Trophoblast cell (in vitro differentiated cells and primary cell): ENCODE data around the gene SHQ1.

ENCODE experiments used
- DNase-seq, 2 donors: peaks; one replicate each; pipeline ENCODE4 v3.0.0-alpha.2; 2016
- H2AFZ ChIP-seq: 2 replicates; pipeline ENCODE4 v1.6.1; 2013; ENCODE audit warnings: low read length, moderate library complexity, mild to moderate bottlenecking; ENCODE audit not compliant: insufficient read depth, poor library complexity
- H2AK5ac ChIP-seq: 2 replicates; pipeline ENCODE4 v1.6.1; 2013; ENCODE audit warnings: mild to moderate bottlenecking, low read length
- H2BK120ac ChIP-seq: 2 replicates; pipeline ENCODE4 v1.6.1; 2013; ENCODE audit warnings: low read length, mild to moderate bottlenecking, moderate library complexity; ENCODE audit not compliant: insufficient read depth, poor library complexity
- H2BK12ac ChIP-seq: 2 replicates; pipeline ENCODE4 v1.6.1; 2013; ENCODE audit warnings: mild to moderate bottlenecking, low read length, moderate library complexity
- H2BK5ac ChIP-seq: 2 replicates; pipeline ENCODE4 v1.6.1; 2013; ENCODE audit warnings: low read length, low read depth, moderate library complexity, mild to moderate bottlenecking; ENCODE audit not compliant: poor library complexity
- H3K14ac ChIP-seq: 2 replicates; pipeline ENCODE4 v1.6.1; 2013; ENCODE audit warnings: mild to moderate bottlenecking, low read length
- H3K18ac ChIP-seq: 2 replicates; pipeline ENCODE4 v1.6.1; 2013; ENCODE audit warnings: mild to moderate bottlenecking, low read length
- H3K23ac ChIP-seq: 2 replicates; pipeline ENCODE4 v1.6.1; 2013; ENCODE audit warnings: low read length
- H3K27ac ChIP-seq: 2 replicates; pipeline ENCODE4 v1.5.1; 2013; ENCODE audit warnings: low read depth, mild to moderate bottlenecking, inconsistent platforms, low read length, moderate library complexity
- H3K27me3 ChIP-seq: 2 replicates; pipeline ENCODE4 v1.6.1; 2013; ENCODE audit warnings: inconsistent platforms, mild to moderate bottlenecking, low read length, moderate library complexity; ENCODE audit not compliant: insufficient read depth
- H3K36me3 ChIP-seq, 2 experiments: 1 replicate in 1 of 2; 2 replicates in 1 of 2; pipeline ENCODE4 v1.6.1; 2013; ENCODE audit warnings: low read length in 2 of 2, mild to moderate bottlenecking in 2 of 2, moderate library complexity in 1 of 2; ENCODE audit not compliant: insufficient read depth in 2 of 2, control insufficient read depth in 1 of 2
- H3K4ac ChIP-seq: 2 replicates; pipeline ENCODE4 v1.6.1; 2013; ENCODE audit warnings: low read depth, mild to moderate bottlenecking, low read length, moderate library complexity
- H3K4me1 ChIP-seq, 2 experiments: 1 replicate in 1 of 2; 2 replicates in 1 of 2; pipeline ENCODE4 v1.6.1; 2013; ENCODE audit warnings: low read length in 2 of 2, mild to moderate bottlenecking in 2 of 2, moderate library complexity in 1 of 2; ENCODE audit not compliant: insufficient read depth in 2 of 2, control insufficient read depth in 1 of 2
- H3K4me2 ChIP-seq: 2 replicates; pipeline ENCODE4 v1.6.1; 2013; ENCODE audit warnings: inconsistent platforms, mild to moderate bottlenecking, low read length, moderate library complexity
- H3K4me3 ChIP-seq: 2 replicates; pipeline ENCODE4 v1.5.1; 2013; ENCODE audit warnings: mild to moderate bottlenecking, low read depth, low read length, inconsistent platforms
- H3K79me1 ChIP-seq: one replicate; pipeline ENCODE4 v1.6.1; 2013; ENCODE audit warnings: low read length
- H3K79me2 ChIP-seq: 2 replicates; pipeline ENCODE4 v1.6.1; 2013; ENCODE audit warnings: low read length, mild to moderate bottlenecking; ENCODE audit not compliant: control insufficient read depth, insufficient read depth, poor library complexity
- H3K9ac ChIP-seq: 2 replicates; pipeline ENCODE4 v1.6.1; 2013; ENCODE audit warnings: mild to moderate bottlenecking, low read length
- H3K9me3 ChIP-seq: 2 replicates; pipeline ENCODE4 v1.6.1; 2013; ENCODE audit warnings: low read depth, mild to moderate bottlenecking, control low read depth, inconsistent platforms, low read length; ENCODE audit not compliant: insufficient read depth
- H4K12ac ChIP-seq: 2 replicates; pipeline ENCODE4 v1.6.1; 2013; ENCODE audit warnings: low read depth, mild to moderate bottlenecking, low read length, moderate library complexity
- H4K8ac ChIP-seq: 2 replicates; pipeline ENCODE4 v1.6.1; 2013; ENCODE audit warnings: low read depth, mild to moderate bottlenecking, low read length, moderate library complexity
- H4K91ac ChIP-seq: one replicate; pipeline ENCODE4 v1.6.1; 2013; ENCODE audit warnings: low read depth, mild to moderate bottlenecking, low read length, moderate library complexity
- whole genome bisulfite sequencing: extraction: QIAGEN DNeasy Blood & Tissue Kit; methylation state at CpG from one replicate; pipeline ENCODE4 v1.1.7; 2013; ENCODE audit warnings: missing lambda C conversion rate; ENCODE audit not compliant: insufficient read length, insufficient coverage; ENCODE audit errors: extremely low coverage; 5-methylcytosine and 5-hydroxymethylcytosine counted together

SHQ1 gene

GRCh38 chr3:72830452-72831223 is 17.6 kb downstream of the SHQ1 start:
- Histone ChIP-seq H4K12ac (no peak overlapping the region), H2BK5ac (no peak overlapping the region), H2BK12ac (no peak overlapping the region), H3K79me2 (no peaks in the 10 kb centered on the region), H3K23ac (no peak overlapping the region), H3K18ac (no peak overlapping the region), H3K4me1 (no peaks in the 10 kb centered on the region), H3K9ac (no peak overlapping the region), H4K8ac (no peak overlapping the region), H3K79me1 (no peaks in the 10 kb centered on the region), H3K27me3 (no peaks in the 10 kb centered on the region), H3K36me3 (no peaks in the 10 kb centered on the region), H3K14ac (no peak overlapping the region), H3K9me3 (no peaks in the 10 kb centered on the region), H3K4me2 (no peak overlapping the region), H2BK120ac (no peak overlapping the region), H2AK5ac (no peak overlapping the region), H3K27ac (no peak overlapping the region), H3K4ac (no peak overlapping the region), H4K91ac (no peak overlapping the region), H3K4me3 (no peak overlapping the region), H2AFZ (no peak overlapping the region)
- DNase-seq: no peak

- no peak overlapping the region for H3K9ac ChIP-seq
- no peak overlapping the region for H4K91ac ChIP-seq
- no peak overlapping the region for H3K23ac ChIP-seq
- no peak overlapping the region for H3K18ac ChIP-seq
- H2AFZ ChIP-seq: no peak overlapping the region
- no peak overlapping the region for H2BK120ac ChIP-seq
- H3K14ac ChIP-seq: no peak overlapping the region
- H2AK5ac ChIP-seq: no peak overlapping the region
- H3K79me2 ChIP-seq: no peaks in the 10 kb centered on the region
- no peaks in the 10 kb centered on the region for H3K9me3 ChIP-seq
- H2BK5ac ChIP-seq: no peak overlapping the region
- H3K27me3 ChIP-seq: no peaks in the 10 kb centered on the region
- no peak overlapping the region for H3K4ac ChIP-seq
- H3K4me2 ChIP-seq: no peak overlapping the region
- H3K79me1 ChIP-seq: no peaks in the 10 kb centered on the region
- H4K12ac ChIP-seq: no peak overlapping the region
- no peaks in the 10 kb centered on the region for H3K36me3 ChIP-seq
- peak in 1 of 2 donors; percentile 77 for DNase-seq
- no peak overlapping the region for H2BK12ac ChIP-seq
- H3K27ac ChIP-seq: no peak overlapping the region
- no peak overlapping the region for H3K4me3 ChIP-seq
- H4K8ac ChIP-seq: no peak overlapping the region
- H3K4me1 ChIP-seq: no peaks in the 10 kb centered on the region
Measured at GRCh38 chr3:72829701-72830100, 18.5 kb downstream of the SHQ1 start.

- Histone ChIP-seq H2BK120ac (no peak overlapping the region), H4K12ac (no peak overlapping the region), H3K4me1 (no peaks in the 10 kb centered on the region), H2BK12ac (no peak overlapping the region), H3K14ac (no peak overlapping the region), H3K18ac (no peak overlapping the region), H3K4ac (no peak overlapping the region), H4K8ac (no peak overlapping the region), H3K9ac (no peak overlapping the region), H3K36me3 (no peaks in the 10 kb centered on the region), H3K79me2 (no peaks in the 10 kb centered on the region), H3K79me1 (peaks cover 2% of the 10 kb centered on the region), H2BK5ac (no peak overlapping the region), H3K23ac (no peak overlapping the region), H2AFZ (no peak overlapping the region), H3K4me3 (no peak overlapping the region), H4K91ac (no peak overlapping the region), H2AK5ac (no peak overlapping the region), H3K9me3 (no peaks in the 10 kb centered on the region), H3K27me3 (no peaks in the 10 kb centered on the region), H3K27ac (no peak overlapping the region), H3K4me2 (no peak overlapping the region)
- no CpG with 5 or more reads among the region's 8 CpGs for WGBS
- DNase-seq: no peak
Measured at GRCh38 chr3:72821161-72821781, 27.0 kb downstream of the SHQ1 start.

GRCh38 chr3:72820415-72820814 is 27.8 kb downstream of the SHQ1 start:
- no peak overlapping the region for H2BK120ac ChIP-seq
- H2BK5ac ChIP-seq: no peak overlapping the region
- H2AK5ac ChIP-seq: no peak overlapping the region
- H2BK12ac ChIP-seq: no peak overlapping the region
- no peak overlapping the region for H3K14ac ChIP-seq
- H3K4me3 ChIP-seq: no peak overlapping the region
- DNase-seq: no peak
- peaks cover 2% of the 10 kb centered on the region for H3K79me1 ChIP-seq
- H3K4ac ChIP-seq: no peak overlapping the region
- no peak overlapping the region for H3K9ac ChIP-seq
- H3K4me2 ChIP-seq: no peak overlapping the region
- H4K12ac ChIP-seq: no peak overlapping the region
- H3K4me1 ChIP-seq: no peaks in the 10 kb centered on the region
- H4K8ac ChIP-seq: no peak overlapping the region
- no peaks in the 10 kb centered on the region for H3K9me3 ChIP-seq
- no peaks in the 10 kb centered on the region for H3K36me3 ChIP-seq
- no peak overlapping the region for H2AFZ ChIP-seq
- no peak overlapping the region for H3K23ac ChIP-seq
- H3K27me3 ChIP-seq: no peaks in the 10 kb centered on the region
- H3K27ac ChIP-seq: no peak overlapping the region
- H4K91ac ChIP-seq: no peak overlapping the region
- no peaks in the 10 kb centered on the region for H3K79me2 ChIP-seq
- H3K18ac ChIP-seq: no peak overlapping the region
